ENCODE data around the gene BOC.

DNA sequence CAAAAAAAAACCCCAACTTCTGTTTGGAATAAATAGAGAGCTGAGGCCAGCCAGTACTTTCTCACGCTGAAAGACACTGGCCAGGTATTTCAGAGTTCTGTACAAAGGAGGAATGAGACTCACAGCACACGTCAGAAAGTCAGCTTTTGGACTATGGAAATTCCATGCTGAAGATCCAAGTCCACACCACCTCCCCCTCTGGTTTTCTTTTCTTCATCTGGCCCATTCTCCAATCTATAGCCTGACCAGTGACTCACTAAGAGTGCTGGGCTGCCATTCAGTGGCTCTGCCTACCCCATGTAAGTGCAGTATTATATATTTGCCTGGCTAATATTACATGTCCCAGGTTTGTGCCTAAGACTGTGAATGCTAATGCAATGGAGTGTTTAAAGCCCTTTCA is 13.9 kb downstream of the BOC start:
- no peak for TF ChIP-seq CTCF (IDR thresholded peaks at IDR 0.05)
- TF ChIP-seq POLR2A (IDR thresholded peaks at IDR 0.05) = no peak
- TF ChIP-seq POLR2AphosphoS5 (IDR thresholded peaks at IDR 0.05) = no peak
